Left lung (tissue), 10 donors: ENCODE data around the gene SMARCAL1. TPM values are rescaled to one million over a fixed set of nuclear protein-coding genes. Genes with fewer than 3 reads are reported as not detected.

Experiments used
- ATAC-seq: fragments of 200-7000 bp; cut with Tn5 transposase; one replicate; pipeline ENCODE4 v1.9.1; 2020; ENCODE audit warnings: moderate library complexity
- DNase-seq, 4 donors: peaks; one replicate each; pipeline ENCODE4 v3.0.0-alpha.2; 2013 to 2020
- H3K27ac ChIP-seq, 2 donors: fragments of 200-600 bp; sonication (generic) in 1 of 2; one replicate each; pipeline versions ENCODE4 v1.5.0 to v1.8.0; 2020 to 2021
- H3K27me3 ChIP-seq, 2 donors: fragments of 200-600 bp; sonication (generic) in 1 of 2; one replicate each; pipeline versions ENCODE4 v1.5.0 to v1.8.0; 2020 to 2021
- H3K36me3 ChIP-seq, 2 donors: fragments of 200-600 bp; sonication (generic) in 1 of 2; one replicate each; pipeline versions ENCODE4 v1.5.0 to v1.8.0; 2020 to 2021
- H3K4me1 ChIP-seq, 2 donors: fragments of 200-600 bp; one replicate each; pipeline ENCODE4 v1.8.0; 2021
- H3K4me3 ChIP-seq, 2 donors: fragments of 200-600 bp; sonication (generic) in 1 of 2; one replicate each; pipeline versions ENCODE4 v1.5.0 to v1.8.0; 2020 to 2021; ENCODE audit warnings: mild to moderate bottlenecking in 1 of 2
- H3K9me3 ChIP-seq, 2 donors: fragments of 200-600 bp; sonication (generic) in 1 of 2; one replicate each; pipeline versions ENCODE4 v1.5.0 to v1.8.0; 2020 to 2021
- CTCF ChIP-seq, 2 donors: fragments of 200-600 bp; sonication (generic) in 1 of 2; IDR thresholded peaks; one replicate each; pipeline versions ENCODE4 v1.5.0 to v1.8.0; 2021; ENCODE audit warnings: antibody characterized with exemption in 2 of 2
- intact Hi-C, 2 donors: fragments of 100-400 bp; cut with DNase I; formaldehyde crosslinking; loops; one replicate each; pipeline versions ENCODE4 v1.11.2 to v1.14.2; 2022
- polyA plus RNA-seq, 6 donors: library from polyadenylated mRNA; unstranded; fragments of 120-200 nt; gene quantifications; one replicate each; pipeline ENCODE4 v1.2.1, GENCODE V29; 2013; ENCODE audit not compliant: insufficient read length in 6 of 6
- total RNA-seq, 2 donors: library from RNA; stranded (reverse); fragmentation: NEBNext Ultra II Directional; extraction: Animal tissue kit (Norgen Biotek cat#: 25700); gene quantifications; one replicate each; pipeline ENCODE4 v1.2.1, GENCODE V29; 2021
- donor health status: DM: no; HTN: yes; CAD: no.
- donor health status: DM: no; HTN: no; CAD: no.

The SMARCAL1 gene
- total and polyA plus RNA-seq, 8 donors: 18.1 to 34.5 (median 29.8) TPM

- DNase-seq (no peak), ATAC-seq (no peak)
- intact Hi-C loops: no loop called here
- Histone ChIP-seq H3K4me1 (peaks cover 17 to 32% of the 10 kb centered on the region in 2 donors), H3K9me3 (no peaks in the 10 kb centered on the region), H3K4me3 (no peak overlapping the region), H3K36me3 (peaks cover 8 to 73% of the 10 kb centered on the region in 2 donors), H3K27me3 (no peaks in the 10 kb centered on the region), H3K27ac (no peak overlapping the region)
- TF ChIP-seq CTCF (IDR thresholded peaks at IDR 0.05): no peak
These were observed 92.1 kb downstream of the SMARCAL1 start for GRCh38 chr2:216504376-216504762.

GRCh38 chr2:216505133-216506106 is 93.1 kb downstream of the SMARCAL1 start:
- Histone ChIP-seq H3K27me3 (no peaks in the 10 kb centered on the region), H3K27ac (no peak overlapping the region), H3K4me1 (peaks cover 6 to 22% of the 10 kb centered on the region in 2 donors), H3K4me3 (no peak overlapping the region), H3K9me3 (no peaks in the 10 kb centered on the region), H3K36me3 (peaks cover 3 to 69% of the 10 kb centered on the region in 2 donors)
- ATAC-seq (no peak), DNase-seq (no peak)
- TF ChIP-seq CTCF (IDR thresholded peaks at IDR 0.05): no peak
- intact Hi-C loops: no loop called here

GRCh38 chr2:216507220-216508160 is 95.2 kb downstream of the SMARCAL1 start:
- intact Hi-C loops: no loop called here
- no peak overlapping the region for H3K4me3 ChIP-seq
- H3K27ac ChIP-seq: no peak overlapping the region
- ATAC-seq (no peak), DNase-seq (no peak)
- no peaks in the 10 kb centered on the region for H3K9me3 ChIP-seq
- no peak for TF ChIP-seq CTCF (IDR thresholded peaks at IDR 0.05)
- no peaks in the 10 kb centered on the region for H3K27me3 ChIP-seq
- H3K4me1 ChIP-seq: peaks cover 0 to 1% of the 10 kb centered on the region in 2 donors
- peaks cover 0 to 49% of the 10 kb centered on the region in 2 donors for H3K36me3 ChIP-seq

- Histone ChIP-seq H3K9me3 (no peaks in the 10 kb centered on the region), H3K4me1 (no peaks in the 10 kb centered on the region), H3K36me3 (peaks cover 0 to 41% of the 10 kb centered on the region in 2 donors), H3K4me3 (no peak overlapping the region), H3K27ac (no peak overlapping the region), H3K27me3 (no peaks in the 10 kb centered on the region)
- ATAC-seq (no peak), DNase-seq (no peak)
- TF ChIP-seq CTCF (IDR thresholded peaks at IDR 0.05): no peak
- intact Hi-C loops: no loop called here
These were observed 95.9 kb downstream of the SMARCAL1 start for GRCh38 chr2:216508229-216508628.
